Non-pigmented ciliary epithelial cell (primary cell): ENCODE data around the gene DDX54.
"Not testable (repeated sequence)": the region's sequence is repeated elsewhere in the genome, so short reads cannot be mapped to it uniquely, and the experiment has no call there.

ENCODE experiments used
- DNase-seq: peaks from one replicate; pipeline ENCODE4 v3.0.0-alpha.2; 2010; ENCODE audit warnings: low read depth

DDX54 gene

GRCh38 chr12:113216027-113216426, 30.7 kb upstream of the DDX54 start:
- no peak for DNase-seq

GRCh38 chr12:113214895-113215400, 29.7 kb upstream of the DDX54 start:
- peak; percentile 98 for DNase-seq

- DNase-seq = no peak
Observed at GRCh38 chr12:113211160-113211559, 25.9 kb upstream of the DDX54 start.

DNA sequence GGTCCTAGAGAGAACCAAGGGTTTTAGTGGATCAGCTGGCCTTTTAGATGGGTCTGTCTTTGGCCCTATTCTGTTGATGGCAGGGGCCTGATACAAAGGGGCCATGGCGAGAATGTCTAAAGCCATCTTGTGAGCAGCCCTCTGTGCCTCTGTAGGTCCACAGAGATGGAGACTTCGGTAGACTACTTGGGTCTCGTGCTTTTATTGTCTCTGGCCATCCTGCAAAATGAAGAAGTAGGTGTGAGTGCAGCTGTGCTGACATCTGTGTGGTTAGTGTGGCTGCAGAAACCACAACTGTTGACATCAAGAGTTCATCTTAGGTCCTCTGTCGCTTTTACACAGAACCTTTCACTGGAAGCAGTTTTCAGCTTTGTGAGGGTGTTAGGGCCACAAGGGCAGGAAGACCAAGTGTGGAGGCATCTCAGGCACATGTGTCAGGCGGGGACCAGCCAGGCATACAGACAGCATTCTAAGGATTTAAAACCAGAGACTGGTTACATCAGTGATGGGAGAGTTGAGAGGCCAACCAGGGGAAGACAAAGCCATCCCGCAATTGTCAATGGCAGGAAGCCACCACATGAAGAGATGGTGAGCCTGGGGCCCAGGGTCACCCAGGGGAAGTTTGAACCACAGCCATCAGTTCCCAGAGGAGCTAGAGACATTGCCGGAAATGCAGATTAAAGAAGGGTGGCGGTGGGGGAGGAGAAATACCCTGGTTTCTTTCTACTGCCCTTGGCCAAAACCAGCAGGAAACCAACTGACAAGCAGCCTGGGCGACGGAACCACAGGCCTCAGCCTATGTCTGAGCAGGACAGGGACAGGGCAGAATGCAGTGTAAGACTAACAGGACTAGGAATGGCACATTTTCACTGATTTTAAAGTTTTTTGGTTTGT, 23.0 kb upstream of the DDX54 start:
- DNase-seq = no peak

DNA sequence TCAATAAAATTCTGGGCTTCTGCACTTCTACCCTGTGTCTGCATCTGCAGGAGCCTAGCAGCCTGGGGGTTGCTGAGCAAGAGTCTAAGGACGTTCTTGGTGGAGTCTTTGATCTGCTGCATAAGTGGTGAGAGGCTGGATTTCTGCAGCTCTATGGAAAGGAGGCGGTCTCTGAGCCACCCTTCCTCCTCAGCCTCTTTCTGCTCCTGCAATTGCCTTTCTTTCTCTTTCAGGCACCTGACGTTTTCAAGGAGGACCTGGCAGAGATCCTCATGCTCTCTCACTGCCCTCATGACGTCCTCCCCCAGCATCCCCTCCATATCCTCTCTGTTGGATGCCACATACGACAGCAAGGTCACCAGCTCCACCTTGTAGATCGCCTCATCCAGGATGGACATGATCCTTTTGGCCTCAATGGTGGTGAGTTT, 22.3 kb upstream of the DDX54 start:
- no peak for DNase-seq

- not testable (repeated sequence) for DNase-seq
Observed at GRCh38 chr12:113206802-113207201, 21.5 kb upstream of the DDX54 start.

- no peak for DNase-seq
Observed at GRCh38 chr12:113204804-113205203, 19.5 kb upstream of the DDX54 start.

DNA sequence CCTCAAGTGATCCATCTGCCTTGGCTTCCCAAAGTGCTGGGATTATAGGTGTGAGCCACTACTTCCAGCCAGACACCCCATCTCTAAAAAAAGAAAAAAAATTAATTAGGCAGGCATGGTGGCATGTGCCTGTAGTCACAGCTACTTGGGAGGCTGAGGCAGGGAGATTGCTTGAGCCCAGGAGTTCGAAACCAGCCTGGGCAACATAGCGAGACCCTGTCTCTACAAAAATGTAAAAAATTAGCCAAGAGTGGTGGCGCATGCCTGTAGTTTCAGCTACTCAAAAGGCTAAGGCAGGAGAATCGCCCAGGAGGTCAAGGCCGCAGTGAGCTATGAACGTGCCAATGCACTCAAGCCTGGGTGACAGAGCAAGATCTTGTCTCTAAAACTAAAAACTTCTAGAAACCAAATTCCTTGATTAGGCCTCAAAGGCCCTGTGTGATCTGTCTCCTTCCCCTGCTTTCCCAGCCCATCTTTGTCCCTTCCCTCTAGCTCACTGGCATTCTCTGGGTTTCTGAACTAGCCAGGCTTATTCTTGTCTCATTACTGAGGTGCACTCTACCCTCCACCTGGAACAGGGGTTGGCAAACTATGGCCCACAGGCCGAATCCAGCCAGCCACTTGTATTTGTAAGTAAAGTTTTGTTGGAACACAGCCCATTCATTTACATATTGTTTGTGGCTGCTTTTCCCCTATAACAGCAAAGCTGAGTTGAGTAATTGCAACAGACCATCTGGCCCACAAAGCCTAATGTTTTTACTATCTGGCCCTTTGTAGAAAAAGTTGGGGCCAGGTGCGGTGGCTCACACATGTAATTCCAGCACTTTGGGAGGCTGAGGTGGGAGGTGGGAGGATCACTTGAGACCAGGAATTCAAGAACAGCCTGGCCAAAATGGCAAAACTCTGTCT, 18.8 kb upstream of the DDX54 start:
- DNase-seq = no peak

GRCh38 chr12:113202300-113203075, 17.2 kb upstream of the DDX54 start:
- DNase-seq = no peak

- DNase-seq = no peak
Observed at GRCh38 chr12:113201187-113202177, 16.2 kb upstream of the DDX54 start.

DNA sequence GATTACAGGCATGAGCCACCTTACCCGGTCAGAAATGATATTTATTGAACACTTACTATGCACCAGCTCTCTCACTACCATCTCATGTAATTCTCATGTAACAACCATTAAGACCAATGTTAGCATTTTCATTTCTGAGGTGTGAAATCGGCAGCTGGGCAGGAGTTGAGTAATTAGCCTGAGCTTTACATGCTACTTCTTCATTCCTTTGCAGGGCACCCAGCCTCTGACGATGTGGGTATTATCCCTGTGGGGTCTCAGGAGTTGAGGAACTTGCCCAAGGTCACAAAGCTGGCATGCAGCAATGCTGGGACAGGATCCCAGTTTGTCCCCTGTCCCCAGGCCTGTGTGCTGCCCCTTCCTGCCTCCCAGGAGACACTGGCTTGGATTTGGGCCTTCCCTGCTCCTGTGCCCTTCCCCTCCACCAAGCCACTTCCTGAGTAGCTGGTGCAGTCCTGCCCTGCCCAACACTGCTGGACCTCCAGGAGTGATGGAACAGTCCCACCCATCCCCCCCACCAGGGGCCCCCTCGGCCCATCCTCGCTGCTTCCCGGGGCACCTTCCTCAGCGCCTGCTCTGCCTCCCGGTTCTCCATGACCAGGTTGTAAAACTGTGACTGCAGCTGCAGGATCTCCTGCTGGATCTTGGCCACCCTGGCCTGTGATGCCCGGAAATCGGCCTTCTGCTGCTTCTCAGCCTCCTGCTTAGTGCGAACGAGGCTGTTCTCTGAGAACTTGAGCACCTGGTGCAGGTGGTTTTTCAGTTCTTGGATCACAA, 14.9 kb upstream of the DDX54 start:
- DNase-seq = no peak

DNA sequence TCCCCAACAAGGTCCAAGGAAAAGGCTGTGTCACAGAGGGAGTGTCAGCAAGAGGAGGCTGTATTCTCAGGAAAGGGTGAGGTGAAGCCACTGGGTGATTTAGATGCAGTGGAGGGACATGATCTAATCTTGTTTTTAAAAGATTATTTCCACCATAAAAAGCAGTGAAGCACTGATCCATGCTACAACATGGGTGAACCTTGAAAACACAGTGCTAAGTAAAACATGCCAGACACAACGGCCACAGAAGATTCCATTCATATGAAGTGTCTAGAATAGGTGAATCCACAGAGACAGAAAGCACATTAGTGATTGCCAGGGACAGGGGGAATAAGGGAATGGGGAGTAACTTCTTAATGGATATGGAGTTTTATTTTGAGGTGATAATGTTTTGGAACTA, 13.0 kb upstream of the DDX54 start:
- no peak for DNase-seq

GRCh38 chr12:113197518-113198077, 12.3 kb upstream of the DDX54 start:
- DNase-seq = no peak

GRCh38 chr12:113196990-113197389, 11.7 kb upstream of the DDX54 start:
- DNase-seq = no peak

DNA sequence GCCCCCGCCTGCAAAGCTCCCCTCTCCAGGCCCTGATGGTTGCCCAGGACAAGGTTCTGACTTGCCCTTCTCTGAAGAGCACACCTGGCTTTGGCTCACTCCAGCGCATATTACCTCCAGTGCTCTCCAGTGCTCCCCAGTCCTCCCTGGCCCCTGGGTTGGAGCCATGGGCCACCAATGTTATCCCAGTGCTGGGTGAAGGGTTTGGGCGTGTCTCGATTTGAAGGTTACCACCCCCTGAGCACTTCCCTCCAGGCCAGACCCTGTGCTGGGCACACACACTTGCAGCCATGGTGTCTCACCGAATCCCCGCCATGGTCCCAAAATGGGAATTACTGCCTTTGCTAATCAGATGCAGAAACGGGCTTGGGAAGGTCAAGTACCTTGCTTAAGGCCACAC, 11.3 kb upstream of the DDX54 start:
- DNase-seq = no peak

GRCh38 chr12:113195598-113195997, 10.3 kb upstream of the DDX54 start:
- no peak for DNase-seq

DNA sequence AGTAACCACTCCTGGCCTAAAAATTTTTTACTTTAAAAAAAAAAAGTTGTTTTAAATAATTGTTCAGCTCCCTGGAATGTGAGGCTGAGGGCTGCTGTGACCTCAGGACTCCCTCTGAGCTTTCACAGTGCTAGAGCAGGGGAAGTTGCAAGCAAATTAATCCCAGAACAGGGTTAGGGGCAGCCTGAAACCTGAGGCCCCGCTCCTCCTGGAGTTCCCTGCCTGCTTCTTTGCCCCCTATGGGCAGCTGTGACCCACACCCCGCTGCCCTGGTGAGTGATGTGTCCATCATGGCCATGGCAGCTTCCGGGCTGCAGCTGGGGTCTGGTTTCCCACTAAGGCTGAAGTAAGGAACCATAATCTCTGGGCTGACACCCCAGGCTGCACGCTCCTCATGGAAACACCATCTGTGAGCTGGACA, 9.7 kb upstream of the DDX54 start:
- DNase-seq = no peak

- DNase-seq = no peak
Observed at GRCh38 chr12:113191227-113191626, 5.9 kb upstream of the DDX54 start.

GRCh38 chr12:113190761-113191160, 5.5 kb upstream of the DDX54 start:
- no peak for DNase-seq

DNA sequence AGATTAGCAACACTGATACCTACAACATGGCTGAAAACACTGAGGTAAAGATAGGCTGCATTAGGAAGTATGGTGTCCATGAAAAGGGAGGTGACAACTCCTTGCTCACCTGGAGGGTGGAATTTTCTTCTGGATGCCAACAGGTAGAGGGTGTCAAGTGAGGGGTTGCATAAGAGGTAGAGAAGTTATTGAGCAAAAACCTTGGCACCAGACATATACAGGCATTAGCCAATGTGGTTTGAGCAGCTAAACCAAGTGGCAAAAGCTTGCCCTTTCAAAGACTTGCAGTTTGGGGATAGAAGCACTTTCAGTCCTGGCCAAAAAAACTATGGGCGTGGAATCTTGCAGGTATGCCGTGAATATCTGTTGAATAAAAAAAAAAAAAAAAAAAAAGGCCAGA, 4.1 kb upstream of the DDX54 start:
- no peak for DNase-seq
